8988T (cell line): Measurements from ENCODE around the gene SRGAP2C.
"Not testable (repeated sequence)": the region's sequence is repeated elsewhere in the genome, so short reads cannot be mapped to it uniquely, and the experiment has no call there.

ENCODE experiments used
- DNase-seq: peaks from one replicate; pipeline ENCODE4 v3.0.0; 2011

Gene SRGAP2C

GRCh38 chr1:121283587-121284180 is 98.9 kb downstream of the SRGAP2C start:
- DNase-seq: not testable (repeated sequence)

- DNase-seq: not testable (repeated sequence)
Observed at GRCh38 chr1:121292590-121292989, 107.8 kb downstream of the SRGAP2C start.

- not testable (repeated sequence) for DNase-seq
Observed at GRCh38 chr1:121293263-121294204, 108.8 kb downstream of the SRGAP2C start.

GRCh38 chr1:121294205-121294570 is 109.4 kb downstream of the SRGAP2C start:
- DNase-seq: not testable (repeated sequence)

GRCh38 chr1:121296563-121296962 is 111.8 kb downstream of the SRGAP2C start:
- DNase-seq: not testable (repeated sequence)

GRCh38 chr1:121298529-121298928 is 113.8 kb downstream of the SRGAP2C start:
- DNase-seq: not testable (repeated sequence)

- DNase-seq: not testable (repeated sequence)
Observed at GRCh38 chr1:121299514-121300149, 114.9 kb downstream of the SRGAP2C start.

GRCh38 chr1:121301876-121302275 is 117.1 kb downstream of the SRGAP2C start:
- DNase-seq: not testable (repeated sequence)

- not testable (repeated sequence) for DNase-seq
Observed at GRCh38 chr1:121307759-121308158, 123.0 kb downstream of the SRGAP2C start.

- DNase-seq: not testable (repeated sequence)
Observed at GRCh38 chr1:121315509-121315908, 130.7 kb downstream of the SRGAP2C start.

- DNase-seq: not testable (repeated sequence)
Observed at GRCh38 chr1:121316081-121316480, 131.3 kb downstream of the SRGAP2C start.

GRCh38 chr1:121317491-121318468 is 133.0 kb downstream of the SRGAP2C start:
- not testable (repeated sequence) for DNase-seq

- DNase-seq: not testable (repeated sequence)
Observed at GRCh38 chr1:121318687-121319086, 133.9 kb downstream of the SRGAP2C start.

- DNase-seq: not testable (repeated sequence)
Observed at GRCh38 chr1:121321660-121322059, 136.9 kb downstream of the SRGAP2C start.

- DNase-seq: not testable (repeated sequence)
Observed at GRCh38 chr1:121324726-121325125, 140.0 kb downstream of the SRGAP2C start.

- not testable (repeated sequence) for DNase-seq
Observed at GRCh38 chr1:121332141-121332540, 147.4 kb downstream of the SRGAP2C start.

- not testable (repeated sequence) for DNase-seq
Observed at GRCh38 chr1:121332599-121333562, 148.1 kb downstream of the SRGAP2C start.

GRCh38 chr1:121337958-121338357 is 153.2 kb downstream of the SRGAP2C start:
- not testable (repeated sequence) for DNase-seq

- DNase-seq: not testable (repeated sequence)
Observed at GRCh38 chr1:121339611-121340010, 154.8 kb downstream of the SRGAP2C start.

GRCh38 chr1:121343311-121343906 is 158.6 kb downstream of the SRGAP2C start:
- not testable (repeated sequence) for DNase-seq
